Activated T-cell treated with anti-CD3 and anti-CD28 coated beads, Interleukin-2, amount 50 U/mL, for 1 hour (primary cell): ENCODE results near the gene PPP4C.

Experiments
- DNase-seq: peaks from one replicate; pipeline ENCODE4 v3.0.0-alpha.2; 2020

The PPP4C gene

GRCh38 chr16:30131869-30132475, 56.2 kb downstream of the PPP4C start:
- no peak for DNase-seq

- no peak for DNase-seq
Measured at GRCh38 chr16:30132591-30132990, 56.8 kb downstream of the PPP4C start.
